HG02884 (cell line): ENCODE measurements around the gene COPG1.

Experiments
- ATAC-seq: cut with Tn5 transposase; IDR thresholded peaks from one replicate; pipeline ENCODE4 v1.9.1; 2021; ENCODE audit warnings: mild to moderate bottlenecking, moderate library complexity; ENCODE audit not compliant: unreplicated experiment

COPG1 gene

DNA sequence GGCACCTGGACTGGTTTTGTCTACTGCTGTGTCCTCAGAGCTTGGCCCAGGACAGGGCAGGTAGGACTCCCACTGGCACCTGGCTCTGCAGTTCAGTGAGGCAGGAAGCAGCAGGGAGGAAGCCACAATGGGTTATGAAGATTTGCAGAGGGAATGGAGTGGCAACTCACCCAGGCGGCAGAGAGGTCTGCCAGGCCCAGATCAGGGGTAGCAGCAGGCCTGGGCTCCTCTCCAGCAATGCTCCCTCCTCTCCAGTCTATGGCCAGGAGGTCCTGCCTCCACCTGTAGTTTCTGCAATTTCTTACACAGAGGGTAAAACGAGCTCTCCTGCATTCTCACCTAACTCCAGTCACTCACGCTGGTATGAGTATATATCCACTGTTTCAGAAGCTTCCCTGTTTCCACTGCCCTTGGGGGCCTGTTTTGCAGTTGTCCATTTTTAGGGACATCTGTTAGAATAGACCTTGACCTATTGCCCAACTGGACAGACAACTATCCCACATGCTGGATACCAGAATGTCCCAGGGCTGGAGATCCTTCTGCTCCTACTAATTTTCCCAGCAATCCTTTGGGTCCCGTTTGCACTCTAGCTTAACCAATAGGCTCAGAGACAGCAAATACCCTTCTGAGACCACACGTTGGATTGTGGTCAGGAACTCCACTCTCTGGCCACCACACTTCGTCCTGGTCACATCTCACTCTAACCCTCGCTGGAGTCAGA, 64.4 kb downstream of the COPG1 start:
- ATAC-seq, result no peak

- no peak for ATAC-seq
Measured at GRCh38 chr3:129314386-129315222, 65.2 kb downstream of the COPG1 start.

- ATAC-seq, result no peak
Measured at GRCh38 chr3:129315223-129315997, 66.0 kb downstream of the COPG1 start.

- no peak for ATAC-seq
Measured at GRCh38 chr3:129315998-129316247, 66.5 kb downstream of the COPG1 start.

DNA sequence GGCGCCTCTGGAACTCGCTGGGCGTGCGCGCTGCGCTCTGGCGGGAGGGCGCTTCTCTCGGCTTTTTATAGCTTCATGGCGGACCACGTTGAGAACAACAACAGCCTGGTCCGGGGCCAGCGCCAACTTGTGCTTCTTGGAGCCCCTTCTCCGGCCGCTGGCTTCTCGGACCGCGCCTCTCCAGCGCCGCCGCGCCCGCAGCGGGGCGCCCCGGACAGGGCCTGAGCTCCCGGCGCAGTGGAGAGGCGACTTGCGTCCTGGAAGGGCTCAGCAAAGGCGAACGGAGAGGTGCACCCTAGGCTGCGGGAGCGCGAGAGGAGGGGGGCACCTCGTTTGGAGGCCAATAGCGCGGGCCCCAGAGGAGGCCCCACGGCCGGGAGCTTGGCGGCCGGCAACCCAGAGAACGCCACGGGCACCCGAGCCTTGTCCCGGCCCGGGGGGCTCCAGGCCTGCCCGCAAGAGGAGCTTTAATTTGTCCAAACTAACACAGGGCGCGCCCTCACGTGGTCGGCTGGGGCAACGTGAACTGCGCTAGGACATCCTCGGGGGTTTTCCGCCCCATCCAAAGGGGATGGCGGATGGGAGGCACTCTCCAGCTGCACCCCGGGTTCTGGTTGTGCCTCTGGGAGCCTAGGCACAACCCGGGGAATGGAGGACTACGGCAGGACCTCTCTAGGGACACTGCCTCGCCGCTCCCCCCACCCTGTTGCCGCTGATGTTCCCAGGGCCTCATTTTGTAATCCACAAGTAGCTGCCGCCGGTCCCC, 67.0 kb downstream of the COPG1 start:
- peak; percentile 42 for ATAC-seq

GRCh38 chr3:129317014-129317771, 67.8 kb downstream of the COPG1 start:
- no peak for ATAC-seq

GRCh38 chr3:129317848-129318247, 68.4 kb downstream of the COPG1 start:
- ATAC-seq, result no peak

- ATAC-seq, result no peak
Measured at GRCh38 chr3:129318921-129319320, 69.5 kb downstream of the COPG1 start.

DNA sequence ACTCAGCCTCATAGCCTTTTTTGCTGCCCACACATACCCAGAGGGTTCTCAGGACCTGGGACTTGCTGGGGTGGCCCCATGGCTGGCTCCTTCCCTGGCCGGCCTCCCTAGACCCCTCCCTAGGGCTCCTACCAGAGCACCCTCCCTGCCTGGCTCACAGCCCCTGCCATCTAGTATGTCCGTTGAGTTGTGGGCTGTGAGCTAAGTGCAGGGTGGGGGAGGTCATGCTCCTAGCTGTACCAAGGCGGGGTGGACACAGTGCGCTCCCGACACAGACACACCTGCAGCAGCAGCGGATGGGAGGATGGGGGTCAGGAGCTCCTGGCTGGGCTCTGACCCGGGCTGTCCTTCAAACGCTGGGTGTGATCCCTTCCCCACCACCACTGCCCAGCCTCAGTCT, 70.9 kb downstream of the COPG1 start:
- ATAC-seq, result no peak

GRCh38 chr3:129320825-129321487, 71.5 kb downstream of the COPG1 start:
- no peak for ATAC-seq

- ATAC-seq, result no peak
Measured at GRCh38 chr3:129321887-129322286, 72.5 kb downstream of the COPG1 start.

DNA sequence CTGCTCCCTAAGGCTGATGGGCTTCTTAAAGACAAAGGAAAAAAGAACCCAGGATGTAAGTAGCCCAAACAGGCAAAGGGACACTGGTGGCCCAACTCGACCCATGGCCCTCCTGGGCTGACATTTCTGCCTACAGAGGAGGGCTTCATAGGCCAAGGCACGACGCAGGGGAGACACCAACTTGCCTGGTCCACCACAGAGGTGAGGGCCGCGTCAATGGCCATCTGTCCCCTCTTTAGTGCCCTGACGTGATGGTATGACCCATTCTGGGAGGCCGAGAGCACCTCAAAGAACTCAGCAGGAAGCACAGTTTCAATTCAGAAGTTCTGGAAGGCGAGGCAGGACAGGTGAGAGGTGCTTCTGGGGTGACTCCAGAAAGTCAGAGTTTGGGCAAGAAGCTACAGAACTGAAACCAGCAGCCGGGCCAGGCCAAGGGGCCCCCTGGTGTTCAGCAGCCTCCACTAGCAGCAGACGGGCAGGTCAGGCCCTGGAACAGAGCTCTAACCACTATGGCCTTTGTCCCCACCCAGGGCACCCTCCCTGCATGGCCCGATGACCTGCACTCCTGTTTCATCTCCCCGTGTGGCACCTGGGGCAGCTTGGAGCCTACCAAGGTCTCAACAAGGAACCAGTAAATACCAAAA, 74.4 kb downstream of the COPG1 start:
- ATAC-seq, result no peak

DNA sequence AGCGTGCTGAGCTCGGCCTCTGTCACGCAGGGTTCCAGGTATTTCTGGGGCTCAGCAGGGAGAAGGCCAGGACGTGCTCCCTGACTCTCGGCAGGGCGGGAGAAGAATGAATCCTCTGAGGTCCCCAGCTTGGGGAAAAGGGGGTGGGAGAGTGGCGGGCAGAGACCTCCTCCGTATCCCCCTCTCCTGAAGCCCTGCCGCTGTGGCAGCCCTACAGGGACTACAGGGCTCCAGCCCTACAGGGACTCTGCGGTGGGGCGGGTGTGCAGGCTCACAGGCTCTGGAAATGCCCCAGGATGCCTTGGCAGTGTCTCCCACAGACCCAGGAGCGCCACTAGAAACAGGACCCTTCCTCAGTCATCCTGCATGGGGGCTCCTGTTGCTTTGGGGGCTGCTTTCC, 75.4 kb downstream of the COPG1 start:
- ATAC-seq, result no peak

DNA sequence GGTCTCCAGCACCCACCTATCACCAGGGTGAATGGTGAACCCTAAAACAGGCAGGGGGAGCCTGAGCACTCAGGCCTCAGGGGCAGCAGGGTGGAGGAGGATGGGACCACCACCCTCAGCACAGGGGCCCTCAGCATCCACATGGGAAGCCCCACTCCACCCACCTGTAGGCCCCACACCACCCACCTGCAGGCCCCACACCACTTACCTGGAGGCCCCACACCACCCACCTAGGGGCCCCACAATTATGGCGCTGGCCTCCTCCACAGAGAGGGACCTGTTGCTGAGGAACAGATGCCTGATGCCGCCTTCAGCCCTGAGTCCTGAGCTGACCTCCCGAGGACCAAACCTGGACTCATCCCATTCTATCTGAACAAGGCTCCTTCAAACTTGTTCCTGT, 76.0 kb downstream of the COPG1 start:
- no peak for ATAC-seq

GRCh38 chr3:129326138-129326537, 76.7 kb downstream of the COPG1 start:
- no peak for ATAC-seq

DNA sequence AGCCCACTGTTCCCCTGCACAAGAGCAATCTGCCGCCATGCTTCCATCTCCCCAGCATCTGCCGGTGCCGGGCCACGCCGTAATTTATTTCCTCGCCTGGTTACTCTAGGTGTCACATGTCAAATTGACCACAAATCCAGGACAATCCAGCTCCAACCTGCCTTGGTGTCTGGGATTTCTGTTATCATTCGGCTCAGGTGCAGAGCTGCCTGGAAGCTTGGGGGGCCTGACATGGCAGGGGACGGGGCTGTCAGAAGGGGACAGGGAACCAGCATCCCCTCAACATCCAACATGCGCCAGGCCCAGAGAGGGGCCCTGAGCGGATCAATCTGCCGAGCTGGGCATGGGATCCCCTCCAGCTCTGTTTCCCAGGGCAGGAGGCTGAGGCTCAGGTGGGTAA, 77.2 kb downstream of the COPG1 start:
- ATAC-seq, result no peak
